Measurements from ENCODE around the gene IL1R2.

Gene IL1R2

GRCh38 chr2:102033750-102034682 lies 42.3 kb downstream of the IL1R2 start:
- DNase-seq (ENCODE audit: low read depth, low spot score) = no peak
- no peak overlapping the region for H3K27ac ChIP-seq

GRCh38 chr2:102034683-102035548 lies 43.2 kb downstream of the IL1R2 start:
- no peak overlapping the region for H3K27ac ChIP-seq
- no peak for DNase-seq (ENCODE audit: low read depth, low spot score)

GRCh38 chr2:102037681-102038080 lies 45.9 kb downstream of the IL1R2 start:
- no peak for DNase-seq (ENCODE audit: low read depth, low spot score)
- no peak overlapping the region for H3K27ac ChIP-seq

- H3K27ac ChIP-seq = no peak overlapping the region
- no peak for DNase-seq (ENCODE audit: low read depth, low spot score)
Measured at GRCh38 chr2:102040229-102040628, 48.5 kb downstream of the IL1R2 start.

- DNase-seq (ENCODE audit: low read depth, low spot score) = no peak
- H3K27ac ChIP-seq = no peak overlapping the region
Measured at GRCh38 chr2:102041351-102041750, 49.6 kb downstream of the IL1R2 start.

GRCh38 chr2:102042196-102043081 lies 50.7 kb downstream of the IL1R2 start:
- H3K27ac ChIP-seq = no peak overlapping the region
- DNase-seq (ENCODE audit: low read depth, low spot score) = no peak

- no peak for DNase-seq (ENCODE audit: low read depth, low spot score)
- no peak overlapping the region for H3K27ac ChIP-seq
Measured at GRCh38 chr2:102043560-102043959, 51.8 kb downstream of the IL1R2 start.

GRCh38 chr2:102044235-102044896 lies 52.6 kb downstream of the IL1R2 start:
- no peak for DNase-seq (ENCODE audit: low read depth, low spot score)
- H3K27ac ChIP-seq = no peak overlapping the region

GRCh38 chr2:102044967-102045489 lies 53.3 kb downstream of the IL1R2 start:
- no peak overlapping the region for H3K27ac ChIP-seq

GRCh38 chr2:102045697-102046096 lies 53.9 kb downstream of the IL1R2 start:
- H3K27ac ChIP-seq = no peak overlapping the region
- DNase-seq (ENCODE audit: low read depth, low spot score) = no peak

More at GRCh38 chr2:102044967-102045489, 53.3 kb downstream of the IL1R2 start:
- no peak for DNase-seq (ENCODE audit: low read depth, low spot score)

GRCh38 chr2:102046135-102046986 lies 54.6 kb downstream of the IL1R2 start:
- no peak overlapping the region for H3K27ac ChIP-seq
- no peak for DNase-seq (ENCODE audit: low read depth, low spot score)

- no peak overlapping the region for H3K27ac ChIP-seq
- DNase-seq (ENCODE audit: low read depth, low spot score) = no peak
Measured at GRCh38 chr2:102048465-102048864, 56.7 kb downstream of the IL1R2 start.

GRCh38 chr2:102049756-102050443 lies 58.1 kb downstream of the IL1R2 start:
- no peak for DNase-seq (ENCODE audit: low read depth, low spot score)
- H3K27ac ChIP-seq = no peak overlapping the region

- DNase-seq (ENCODE audit: low read depth, low spot score) = no peak
- no peak overlapping the region for H3K27ac ChIP-seq
Measured at GRCh38 chr2:102050854-102051391, 59.2 kb downstream of the IL1R2 start.

GRCh38 chr2:102051692-102052277 lies 60.0 kb downstream of the IL1R2 start:
- no peak for DNase-seq (ENCODE audit: low read depth, low spot score)
- H3K27ac ChIP-seq = no peak overlapping the region

GRCh38 chr2:102052365-102052764 lies 60.6 kb downstream of the IL1R2 start:
- no peak for DNase-seq (ENCODE audit: low read depth, low spot score)
- H3K27ac ChIP-seq = no peak overlapping the region

- no peak for DNase-seq (ENCODE audit: low read depth, low spot score)
- no peak overlapping the region for H3K27ac ChIP-seq
Measured at GRCh38 chr2:102053096-102053495, 61.3 kb downstream of the IL1R2 start.
